Ovary (tissue), 9 donors: ENCODE measurements around the gene BCAR3. TPM values are rescaled to one million over a fixed set of nuclear protein-coding genes. Genes with fewer than 3 reads are reported as not detected.

Experiments used
- DNase-seq, 5 donors: peaks; one replicate each; pipeline ENCODE4 v3.0.0-alpha.2; 2019 to 2020
- H3K27ac ChIP-seq, 2 donors: fragments of 200-600 bp; one replicate each; pipeline versions ENCODE4 v1.5.1 to v1.8.0; 2019 to 2022
- H3K27me3 ChIP-seq: fragments of 200-600 bp; one replicate; pipeline ENCODE4 v1.8.0; 2022
- H3K36me3 ChIP-seq: fragments of 200-600 bp; sonication (generic); one replicate; pipeline ENCODE4 v1.5.1; 2019
- H3K4me1 ChIP-seq: one replicate; pipeline ENCODE4 v1.8.1; 2013; ENCODE audit warnings: mild to moderate bottlenecking, moderate library complexity; ENCODE audit not compliant: insufficient read depth
- H3K4me3 ChIP-seq: fragments of 200-600 bp; sonication (generic); one replicate; pipeline ENCODE4 v1.5.1; 2017
- H3K9me3 ChIP-seq, 2 donors: fragments of 200-600 bp in 1 of 2; sonication (generic) in 1 of 2; one replicate each; pipeline versions ENCODE4 v1.5.1 to v1.8.1; 2013 to 2019; ENCODE audit warnings: mild to moderate bottlenecking in 1 of 2, moderate library complexity in 1 of 2
- EP300 ChIP-seq: sonication (generic); formaldehyde crosslinking; IDR thresholded peaks from one replicate; pipeline ENCODE4 v1.6.1; 2017; ENCODE audit warnings: antibody characterized with exemption
- POLR2A ChIP-seq: fragments of 450-650 bp; IDR thresholded peaks from one replicate; pipeline ENCODE4 v1.6.1; 2017; ENCODE audit warnings: antibody characterized with exemption, mild to moderate bottlenecking, moderate library complexity
- WGBS, 3 donors: extraction: QIAGEN DNeasy Blood & Tissue Kit in 1 of 3; methylation state at CpG; one replicate each; pipeline versions ENCODE4 v1.1.5 to v1.1.7; 2013 to 2017; 5-methylcytosine and 5-hydroxymethylcytosine counted together
- intact Hi-C, 4 donors: fragments of 100-400 bp; cut with DNase I; formaldehyde crosslinking; loops; one replicate each; pipeline versions ENCODE4 v1.11.0 to v1.15.1; 2022 to 2023
- polyA plus RNA-seq, 2 donors: library from polyadenylated mRNA; stranded (reverse); fragments of 200-250 nt in 1 of 2; fragments of 350-450 nt in 1 of 2; fragmentation: Illumina TruSeq in 1 of 2; extraction: RNeasy Lipid Tissue Mini Kit (QIAGEN cat#74804) in 1 of 2; gene quantifications; one replicate each; pipeline ENCODE4 v1.2.3, GENCODE V29; 2013 to 2014
- total RNA-seq, 7 donors: library from RNA; depleted of rRNA in 2 of 7; stranded (reverse); fragments of >200 nt in 2 of 7; fragmentation: NEBNext Ultra II Directional in 3 of 7; extraction: Animal tissue kit (Norgen Biotek cat#: 25700) in 3 of 7; gene quantifications; one replicate each; pipeline versions ENCODE4 v1.1.0 to v1.2.4, GENCODE V29; 2016 to 2023
- TF ChIP-seq, protein P1 (sequence below), 3 donors: fragments of 450-650 bp in 2 of 3; fragments of 200-600 bp in 1 of 3; IDR thresholded peaks; one replicate each; pipeline versions ENCODE4 v1.5.1 to v1.8.0; 2016 to 2022; ENCODE audit warnings: antibody characterized with exemption in 3 of 3, mild to moderate bottlenecking in 1 of 3
- donor health status: DM: no; HTN: no; CAD: no; lungs with moderate emphysema.
- donor health status: DM: no; HTN: no; CAD: no.
- donor health status: Bipolar disorder and iron deficiency.
- donor health status: DM: yes; HTN: yes; CAD: no.
- donor health status: DM: no; HTN: no; CAD: no.
- donor health status: DM: yes; HTN: yes; CAD: no.

Gene BCAR3
- total and polyA plus RNA-seq, 9 donors = 13.8 to 30.8 (median 17.5) TPM

DNA sequence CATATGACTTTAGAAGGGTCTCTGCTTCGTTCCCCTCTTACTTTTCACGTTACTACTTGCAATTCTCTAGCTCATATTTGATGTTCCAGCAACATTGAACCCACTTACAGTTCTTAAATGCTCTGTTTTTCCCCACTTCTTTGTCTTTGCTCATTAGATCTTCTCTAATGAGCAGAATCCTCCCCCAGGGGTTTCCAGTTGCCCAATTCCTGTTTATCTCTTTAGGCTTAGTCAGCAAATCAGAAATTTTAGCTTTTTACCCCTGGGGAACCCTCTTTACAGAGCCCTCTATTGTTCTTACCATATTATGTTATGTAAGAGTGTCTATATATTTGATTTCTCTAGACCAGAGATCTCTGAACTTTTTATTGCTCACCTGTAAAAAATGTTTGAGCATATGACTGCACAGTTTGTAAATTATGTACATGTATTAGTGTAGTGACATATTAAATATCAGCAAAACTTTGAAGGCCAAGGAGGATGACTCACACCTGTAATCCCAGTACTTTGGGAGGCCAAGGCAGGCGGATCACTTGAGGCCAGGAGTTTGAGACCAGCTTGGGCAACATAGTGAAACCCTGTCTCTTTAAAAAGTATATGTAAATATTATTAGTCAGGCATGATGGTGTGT is 162.3 kb downstream of the BCAR3 start:
- Histone ChIP-seq H3K4me1 (no peaks in the 10 kb centered on the region), H3K27me3 (no peaks in the 10 kb centered on the region), H3K36me3 (no peaks in the 10 kb centered on the region), H3K4me3 (no peak overlapping the region), H3K27ac (no peak overlapping the region), H3K9me3 (no peaks in the 10 kb centered on the region)
- TF ChIP-seq, protein P1, sequence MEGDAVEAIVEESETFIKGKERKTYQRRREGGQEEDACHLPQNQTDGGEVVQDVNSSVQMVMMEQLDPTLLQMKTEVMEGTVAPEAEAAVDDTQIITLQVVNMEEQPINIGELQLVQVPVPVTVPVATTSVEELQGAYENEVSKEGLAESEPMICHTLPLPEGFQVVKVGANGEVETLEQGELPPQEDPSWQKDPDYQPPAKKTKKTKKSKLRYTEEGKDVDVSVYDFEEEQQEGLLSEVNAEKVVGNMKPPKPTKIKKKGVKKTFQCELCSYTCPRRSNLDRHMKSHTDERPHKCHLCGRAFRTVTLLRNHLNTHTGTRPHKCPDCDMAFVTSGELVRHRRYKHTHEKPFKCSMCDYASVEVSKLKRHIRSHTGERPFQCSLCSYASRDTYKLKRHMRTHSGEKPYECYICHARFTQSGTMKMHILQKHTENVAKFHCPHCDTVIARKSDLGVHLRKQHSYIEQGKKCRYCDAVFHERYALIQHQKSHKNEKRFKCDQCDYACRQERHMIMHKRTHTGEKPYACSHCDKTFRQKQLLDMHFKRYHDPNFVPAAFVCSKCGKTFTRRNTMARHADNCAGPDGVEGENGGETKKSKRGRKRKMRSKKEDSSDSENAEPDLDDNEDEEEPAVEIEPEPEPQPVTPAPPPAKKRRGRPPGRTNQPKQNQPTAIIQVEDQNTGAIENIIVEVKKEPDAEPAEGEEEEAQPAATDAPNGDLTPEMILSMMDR (IDR thresholded peaks at IDR 0.05) = no peak
- TF ChIP-seq EP300 (no peak), POLR2A (no peak)
- DNase-seq = no peak
- 63 to 89% (median 64%) methylated on average over 3 of the region's 3 CpGs for WGBS, 3 donors
- intact Hi-C loops = no loop called here

DNA sequence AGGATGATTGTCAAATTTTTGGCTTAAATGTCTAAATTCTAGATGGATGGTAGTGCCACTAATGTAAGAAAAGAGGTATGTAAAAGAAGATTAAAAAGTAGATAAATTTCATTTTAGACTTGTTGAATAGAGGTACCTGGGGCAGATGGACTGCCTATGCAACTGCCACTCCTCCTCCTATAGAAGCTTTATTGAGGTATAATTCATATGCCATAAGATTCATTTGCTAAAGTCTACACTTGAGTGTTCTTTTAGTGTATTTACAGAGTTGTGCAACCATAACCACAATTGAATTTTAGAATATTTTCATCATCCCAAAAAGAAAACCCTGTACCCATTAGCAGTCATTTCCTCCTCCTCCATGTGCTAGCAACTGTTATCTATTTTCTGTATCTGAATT is 163.1 kb downstream of the BCAR3 start:
- no peak overlapping the region for H3K4me3 ChIP-seq

DNA sequence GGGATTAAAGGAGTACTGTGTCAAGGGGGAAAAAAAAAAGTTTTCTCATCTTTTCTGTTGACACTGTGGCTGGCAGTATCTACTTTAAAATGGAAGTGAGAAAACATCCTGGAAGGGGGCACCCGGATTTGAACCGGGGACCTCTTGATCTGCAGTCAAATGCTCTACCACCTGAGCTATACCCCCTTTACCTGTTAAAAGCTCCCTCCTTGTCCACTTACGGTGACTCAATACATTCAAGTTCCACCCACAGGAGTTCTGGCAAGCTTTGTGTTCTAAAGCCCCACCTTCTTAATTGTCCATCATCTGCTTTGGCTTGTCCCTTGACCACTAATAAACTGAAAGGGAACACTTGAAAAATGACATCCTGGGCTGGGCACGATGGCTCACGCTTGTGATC is 165.5 kb downstream of the BCAR3 start:
- Histone ChIP-seq H3K27me3 (no peaks in the 10 kb centered on the region), H3K36me3 (no peaks in the 10 kb centered on the region), H3K27ac (no peak overlapping the region), H3K9me3 (no peaks in the 10 kb centered on the region), H3K4me3 (no peak overlapping the region), H3K4me1 (no peaks in the 10 kb centered on the region)
- TF ChIP-seq, protein P1 (IDR thresholded peaks at IDR 0.05) = no peak
- TF ChIP-seq POLR2A (no peak), EP300 (no peak)
- DNase-seq = no peak
- 92 to 96% (median 94%) methylated on average over 5 of the region's 5 CpGs for WGBS, 3 donors
- intact Hi-C loops = no loop called here

More for the DNA sequence above, 163.1 kb downstream of the BCAR3 start:
- Histone ChIP-seq H3K27ac (no peak overlapping the region), H3K36me3 (no peaks in the 10 kb centered on the region), H3K9me3 (no peaks in the 10 kb centered on the region), H3K4me1 (no peaks in the 10 kb centered on the region), H3K27me3 (no peaks in the 10 kb centered on the region)
- no peak for DNase-seq
- TF ChIP-seq, protein P1 (IDR thresholded peaks at IDR 0.05) = no peak
- TF ChIP-seq EP300 (no peak), POLR2A (no peak)
- intact Hi-C loops = no loop called here

Other genes starting within 250 kb of the BCAR3 start
- gene FNBP1L, start 233.7 kb downstream of the BCAR3 start, total RNA-seq = 10 to 100 TPM; 16.2 to 27.6 (median 18.4) TPM
- gene FNBP1L, start 233.7 kb downstream of the BCAR3 start, polyA plus RNA-seq = 10 to 100 TPM; 11.9 to 21.2 TPM
- 10 to 100 TPM; 17.8 to 60.0 (median 42.0) TPM for gene DNTTIP2, start 197.4 kb upstream of the BCAR3 start, total RNA-seq
- 10 to 100 TPM; 25.7 to 27.9 TPM for gene DNTTIP2, start 197.4 kb upstream of the BCAR3 start, polyA plus RNA-seq
- 10 to 100 TPM in 4 of 7 donors, 1 to 10 TPM in 3; 6.6 to 18.4 (median 10.4) TPM for gene GCLM, start 227.6 kb upstream of the BCAR3 start, total RNA-seq
- gene GCLM, start 227.6 kb upstream of the BCAR3 start, polyA plus RNA-seq = 10 to 100 TPM in 1 of 2 donors, 1 to 10 TPM in 1; 3.1 to 12.2 TPM